H1 (cell line): ENCODE measurements around the gene STK11IP. TPM values are rescaled to one million over a fixed set of nuclear protein-coding genes. Genes with fewer than 3 reads are reported as not detected.

Experiments used
- BRCA1 ChIP-seq: IDR thresholded peaks from 2 replicates; pipeline ENCODE4 v1.6.1; 2012; ENCODE audit warnings: low read depth, low read length, improper control_type of control experiment
- CEBPB ChIP-seq: IDR thresholded peaks from 2 replicates; pipeline ENCODE4 v1.6.1; 2012; ENCODE audit warnings: low read depth, low read length
- CHD2 ChIP-seq: IDR thresholded peaks from 2 replicates; pipeline ENCODE4 v1.6.1; 2012; ENCODE audit warnings: low read length, improper control_type of control experiment
- CHD7 ChIP-seq: fragments of 300-600 bp; sonication (generic); IDR thresholded peaks from 2 replicates; pipeline ENCODE4 v1.7.1; 2012; ENCODE audit warnings: low read length, moderate library complexity, mild to moderate bottlenecking, inconsistent platforms; ENCODE audit not compliant: insufficient replicate concordance
- CTBP2 ChIP-seq: IDR thresholded peaks from 2 replicates; pipeline ENCODE4 v1.7.0; 2011; ENCODE audit warnings: borderline replicate concordance, mild to moderate bottlenecking, moderate library complexity, mixed read lengths, low read length; ENCODE audit not compliant: insufficient read depth, insufficient read length
- HDAC2 ChIP-seq, 2 experiments: fragments of 300-600 bp in 1 of 2; sonication (generic) in 1 of 2; IDR thresholded peaks; 2 replicates each; pipeline ENCODE4 v1.6.1; 2011 to 2012; ENCODE audit warnings: low read depth in 2 of 2, low read length in 2 of 2, mild to moderate bottlenecking in 2 of 2, moderate library complexity in 2 of 2, borderline replicate concordance in 1 of 2, inconsistent platforms in 1 of 2
- JUN ChIP-seq: IDR thresholded peaks from 2 replicates; pipeline ENCODE4 v1.6.1; 2011; ENCODE audit warnings: low read depth, mild to moderate bottlenecking, improper control_type of control experiment, low read length
- RAD21 ChIP-seq, 2 experiments: IDR thresholded peaks in 1 of 2; conservative IDR thresholded peaks in 1 of 2; 2 replicates each; pipeline ENCODE4 v1.6.1; 2011; ENCODE audit warnings: low read depth in 2 of 2, low read length in 2 of 2, improper control_type of control experiment in 1 of 2, inconsistent platforms in 1 of 2, mild to moderate bottlenecking in 1 of 2, moderate library complexity in 1 of 2
- SIN3A ChIP-seq, 2 experiments: IDR thresholded peaks in 1 of 2; conservative IDR thresholded peaks in 1 of 2; 2 replicates each; pipeline ENCODE4 v1.6.1; 2011 to 2012; ENCODE audit warnings: low read length in 2 of 2, improper control_type of control experiment in 1 of 2, low read depth in 1 of 2, mild to moderate bottlenecking in 1 of 2
- SP4 ChIP-seq: IDR thresholded peaks from 2 replicates; pipeline ENCODE4 v1.6.1; 2012; ENCODE audit warnings: low read length, inconsistent platforms
- TAF1 ChIP-seq: IDR thresholded peaks from 2 replicates; pipeline ENCODE4 v1.6.1; 2011; ENCODE audit warnings: mild to moderate bottlenecking, low read depth, low read length
- TCF12 ChIP-seq: IDR thresholded peaks from 2 replicates; pipeline ENCODE4 v1.6.1; 2011; ENCODE audit warnings: low read depth, mild to moderate bottlenecking, low read length
- polyA plus RNA-seq, 7 experiments: library from polyadenylated mRNA; depleted of rRNA in 3 of 7; stranded (reverse) in 5 of 7; unstranded in 2 of 7; fragments of >200 nt in 5 of 7; fragments of 200-250 nt in 2 of 7; gene quantifications; 1 replicate in 5 of 7; 2 replicates in 1 of 7; 4 replicates in 1 of 7; pipeline versions ENCODE4 v1.2.1 to v1.2.3, GENCODE V29; 2011 to 2013; ENCODE audit warnings: missing spikeins in 2 of 7, mixed read lengths in 2 of 7
- total RNA-seq: library from RNA; stranded (reverse); fragmentation: NEBNext Ultra II Directional; extraction: Animal tissue kit (Norgen Biotek cat#: 25700); gene quantifications from 2 replicates; pipeline ENCODE4 v1.2.1, GENCODE V29; 2021

The STK11IP gene
- total and polyA plus RNA-seq, 2 of the 8 experiments (the other 6 are each of a cell fraction or from before 2014, with no cell fraction given): 18.5 to 29.6 TPM

DNA sequence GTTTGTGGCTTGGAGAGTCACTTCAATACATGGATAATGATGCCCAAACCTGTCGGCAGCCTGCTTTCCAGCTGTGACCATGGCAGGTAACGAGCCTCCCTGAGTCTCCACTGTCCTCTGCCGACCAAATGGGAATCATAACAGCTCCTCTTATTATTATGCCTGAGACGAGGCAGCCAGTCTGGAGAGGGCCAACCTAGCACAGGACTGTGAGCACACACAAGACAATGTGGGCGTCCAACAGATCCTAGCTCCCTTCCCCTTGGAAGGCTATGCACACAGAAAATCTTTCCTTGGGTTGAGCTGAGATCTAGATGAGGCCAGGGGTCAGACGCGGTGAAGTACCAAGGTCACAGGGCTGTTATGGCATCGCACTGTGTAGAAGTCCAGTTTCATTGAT, 28.9 kb downstream of the STK11IP start (continued):
- TF ChIP-seq CHD7 (no peak), CEBPB (no peak), BRCA1 (no peak), CHD2 (no peak), TCF12 (no peak), HDAC2 (IDR thresholded peaks at IDR 0.05; ENCODE audit: borderline replicate concordance in 1 of 2, low read depth in 2 of 2, low read length in 2 of 2) (no peak), SP4 (no peak), CTBP2 (no peak), TAF1 (no peak), JUN (no peak), SIN3A (conservative IDR thresholded peaks at IDR 0.05 in 1 of 2, IDR thresholded peaks at IDR 0.05 in 1 of 2; ENCODE audit: low read depth in 1 of 2, low read length in 2 of 2) (no peak), RAD21 (IDR thresholded peaks at IDR 0.05 in 1 of 2, conservative IDR thresholded peaks at IDR 0.05 in 1 of 2; ENCODE audit: low read depth in 2 of 2, low read length in 2 of 2) (no peak)
